ENCODE measurements around the gene NANOS1. TPM values are rescaled to one million over a fixed set of nuclear protein-coding genes. Genes with fewer than 3 reads are reported as not detected.

Gene NANOS1
- total and polyA plus RNA-seq, 2 experiments from 2014 or later, result 1.0 to 2.5 TPM

DNA sequence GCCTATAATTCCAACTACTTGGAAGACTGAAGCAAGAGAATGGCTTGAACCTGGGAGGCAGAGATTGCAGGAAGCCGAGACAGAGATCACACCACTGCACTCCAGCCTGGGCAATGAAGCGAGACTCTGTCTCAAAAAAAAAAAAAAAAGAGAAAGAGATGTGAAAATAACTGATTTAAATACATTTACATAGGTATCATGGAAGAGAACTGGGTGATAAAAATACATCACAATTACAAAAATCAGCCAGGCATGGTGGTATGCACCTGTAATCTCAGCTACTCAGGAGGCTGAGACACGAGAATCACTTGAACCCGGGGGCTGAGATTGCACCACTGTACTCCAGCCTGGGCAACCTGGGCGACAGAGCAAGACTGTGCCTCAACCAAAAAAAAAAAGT lies 19.8 kb downstream of the NANOS1 start:
- DNase-seq (ENCODE audit: low read depth in 1 of 2, low spot score in 1 of 2), result no peak
- no peak for TF ChIP-seq CTCF (IDR thresholded peaks at IDR 0.05; ENCODE audit: low read depth, low read length)
- no peaks in the 10 kb centered on the region for H3K9me3 ChIP-seq (ENCODE audit: low read depth)
- no peaks in the 10 kb centered on the region for H3K4me1 ChIP-seq (ENCODE audit: low read depth)
- no peaks in the 10 kb centered on the region for H3K27me3 ChIP-seq
- H3K4me3 ChIP-seq, result no peak overlapping the region
- peaks cover 82% of the 10 kb centered on the region for H3K36me3 ChIP-seq
- H3K27ac ChIP-seq, result no peak overlapping the region

- H3K4me3 ChIP-seq, result no peak overlapping the region
- DNase-seq (ENCODE audit: low read depth in 1 of 2, low spot score in 1 of 2), result no peak
- no peaks in the 10 kb centered on the region for H3K4me1 ChIP-seq (ENCODE audit: low read depth)
- H3K36me3 ChIP-seq, result peaks cover 84% of the 10 kb centered on the region
- H3K27ac ChIP-seq, result no peak overlapping the region
- H3K9me3 ChIP-seq (ENCODE audit: low read depth), result no peaks in the 10 kb centered on the region
- no peak for TF ChIP-seq CTCF (IDR thresholded peaks at IDR 0.05; ENCODE audit: low read depth, low read length)
- no peaks in the 10 kb centered on the region for H3K27me3 ChIP-seq
Measured at GRCh38 chr10:119049777-119050176, 20.3 kb downstream of the NANOS1 start.

DNA sequence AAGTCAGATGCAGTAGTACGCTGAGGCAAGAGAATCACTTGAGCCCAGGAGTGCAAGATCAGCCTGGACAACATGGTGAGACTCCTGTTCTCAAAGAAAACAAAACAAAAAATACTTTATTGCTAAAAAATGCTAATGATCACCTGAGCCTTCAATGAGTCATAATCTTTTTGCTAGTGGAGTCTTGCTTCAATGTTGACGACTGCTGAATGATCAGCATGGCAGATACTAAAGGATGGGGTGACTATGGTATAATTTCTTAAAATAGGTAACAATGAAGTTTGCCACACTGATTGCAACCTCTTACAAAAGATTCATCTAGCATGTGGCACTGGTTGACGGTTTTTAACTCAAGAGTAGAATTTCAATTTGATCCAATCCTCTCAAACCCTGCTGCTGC lies 22.3 kb downstream of the NANOS1 start:
- no peak for DNase-seq (ENCODE audit: low read depth in 1 of 2, low spot score in 1 of 2)
- Histone ChIP-seq H3K36me3 (peaks cover 90% of the 10 kb centered on the region), H3K9me3 (ENCODE audit: low read depth) (no peaks in the 10 kb centered on the region), H3K4me3 (no peak overlapping the region), H3K27me3 (no peaks in the 10 kb centered on the region), H3K4me1 (ENCODE audit: low read depth) (no peaks in the 10 kb centered on the region), H3K27ac (no peak overlapping the region)
- TF ChIP-seq CTCF (IDR thresholded peaks at IDR 0.05; ENCODE audit: low read depth, low read length), result no peak

DNA sequence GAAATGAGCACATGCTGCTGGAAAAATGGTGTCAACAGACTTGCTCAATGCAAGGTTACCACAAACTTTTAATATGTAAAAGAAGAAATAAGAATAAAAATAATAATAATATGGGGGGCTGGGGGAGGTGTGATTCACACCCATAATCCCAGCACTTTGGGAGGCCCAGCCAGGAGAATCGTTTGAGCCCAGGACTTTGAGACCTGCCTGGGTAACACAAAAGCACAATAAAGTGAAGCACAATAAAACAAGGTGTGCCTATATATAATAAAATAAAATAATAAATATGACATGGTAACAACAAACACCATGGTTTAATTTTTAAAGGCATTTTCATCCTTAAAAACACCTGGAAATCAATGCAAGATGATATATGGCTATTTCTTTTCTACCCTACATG lies 26.0 kb downstream of the NANOS1 start:
- Histone ChIP-seq H3K4me3 (no peak overlapping the region), H3K27me3 (no peaks in the 10 kb centered on the region), H3K36me3 (peaks cover 90% of the 10 kb centered on the region), H3K9me3 (ENCODE audit: low read depth) (no peaks in the 10 kb centered on the region), H3K27ac (no peak overlapping the region), H3K4me1 (ENCODE audit: low read depth) (no peaks in the 10 kb centered on the region)
- no peak for TF ChIP-seq CTCF (IDR thresholded peaks at IDR 0.05; ENCODE audit: low read depth, low read length)
- DNase-seq (ENCODE audit: low read depth in 1 of 2, low spot score in 1 of 2), result no peak

GRCh38 chr10:119058010-119058409 lies 28.5 kb downstream of the NANOS1 start:
- H3K27me3 ChIP-seq, result no peaks in the 10 kb centered on the region
- no peak for DNase-seq (ENCODE audit: low read depth in 1 of 2, low spot score in 1 of 2)
- no peak overlapping the region for H3K4me3 ChIP-seq
- no peaks in the 10 kb centered on the region for H3K4me1 ChIP-seq (ENCODE audit: low read depth)
- H3K9me3 ChIP-seq (ENCODE audit: low read depth), result no peaks in the 10 kb centered on the region
- TF ChIP-seq CTCF (IDR thresholded peaks at IDR 0.05; ENCODE audit: low read depth, low read length), result no peak
- H3K27ac ChIP-seq, result no peak overlapping the region
- H3K36me3 ChIP-seq, result peaks cover 86% of the 10 kb centered on the region

- DNase-seq (ENCODE audit: low read depth in 1 of 2, low spot score in 1 of 2), result no peak
- no peaks in the 10 kb centered on the region for H3K4me1 ChIP-seq (ENCODE audit: low read depth)
- peaks cover 88% of the 10 kb centered on the region for H3K36me3 ChIP-seq
- no peak overlapping the region for H3K4me3 ChIP-seq
- TF ChIP-seq CTCF (IDR thresholded peaks at IDR 0.05; ENCODE audit: low read depth, low read length), result no peak
- H3K27ac ChIP-seq, result no peak overlapping the region
- no peaks in the 10 kb centered on the region for H3K9me3 ChIP-seq (ENCODE audit: low read depth)
- H3K27me3 ChIP-seq, result no peaks in the 10 kb centered on the region
Measured at GRCh38 chr10:119059557-119059956, 30.0 kb downstream of the NANOS1 start.

All from cardiac muscle cell (in vitro differentiated cells and primary cell).